NT2/D1 (cell line): ENCODE measurements around the gene S1PR4.

Source experiments
- SUZ12 ChIP-seq: IDR thresholded peaks from 2 replicates; pipeline ENCODE4 v1.6.1; 2011; ENCODE audit not compliant: insufficient read length, insufficient read depth; ENCODE audit errors: extremely low read depth
- YY1 ChIP-seq: IDR thresholded peaks from 2 replicates; pipeline ENCODE4 v1.6.1; 2011; ENCODE audit not compliant: insufficient read length, insufficient read depth
- ZNF274 ChIP-seq: IDR thresholded peaks from 2 replicates; pipeline ENCODE4 v1.6.1; 2011; ENCODE audit warnings: mild to moderate bottlenecking, low read depth, low read length

- TF ChIP-seq YY1 (no peak), ZNF274 (no peak), SUZ12 (no peak)
Observed at GRCh38 chr19:3132971-3133792, 45.4 kb upstream of the S1PR4 start.
